Activated gamma-delta T cell (primary cell): ENCODE data around the gene ZNF385B.

ENCODE experiments used
- DNase-seq: peaks from one replicate; lab custom pipeline; 2025; lab: John Stamatoyannopoulos, UW

ZNF385B gene

GRCh38 chr2:179584760-179585159, 276.7 kb downstream of the ZNF385B start:
- no peak for DNase-seq

- DNase-seq: no peak
These were observed 279.8 kb downstream of the ZNF385B start for GRCh38 chr2:179581605-179582004.

GRCh38 chr2:179580378-179581146, 280.9 kb downstream of the ZNF385B start:
- DNase-seq: no peak

- no peak for DNase-seq
These were observed 281.6 kb downstream of the ZNF385B start for GRCh38 chr2:179579800-179580199.

- DNase-seq: no peak
These were observed 283.1 kb downstream of the ZNF385B start for GRCh38 chr2:179578171-179578916.

- no peak for DNase-seq
These were observed 287.3 kb downstream of the ZNF385B start for GRCh38 chr2:179574061-179574519.

GRCh38 chr2:179572544-179572943, 288.9 kb downstream of the ZNF385B start:
- DNase-seq: no peak

- no peak for DNase-seq
These were observed 289.7 kb downstream of the ZNF385B start for GRCh38 chr2:179571721-179572120.

GRCh38 chr2:179571252-179571651, 290.2 kb downstream of the ZNF385B start:
- no peak for DNase-seq

- DNase-seq: no peak
These were observed 291.6 kb downstream of the ZNF385B start for GRCh38 chr2:179569831-179570233.

- no peak for DNase-seq
These were observed 295.6 kb downstream of the ZNF385B start for GRCh38 chr2:179565807-179566206.

GRCh38 chr2:179562330-179562885, 299.0 kb downstream of the ZNF385B start:
- DNase-seq: no peak

- no peak for DNase-seq
These were observed 299.7 kb downstream of the ZNF385B start for GRCh38 chr2:179561702-179562101.

GRCh38 chr2:179560257-179560735, 301.1 kb downstream of the ZNF385B start:
- DNase-seq: no peak

- DNase-seq: no peak
These were observed 302.2 kb downstream of the ZNF385B start for GRCh38 chr2:179559108-179559806.

- no peak for DNase-seq
These were observed 303.1 kb downstream of the ZNF385B start for GRCh38 chr2:179558010-179558934.

- DNase-seq: no peak
These were observed 305.0 kb downstream of the ZNF385B start for GRCh38 chr2:179556425-179556824.

GRCh38 chr2:179555691-179556283, 305.6 kb downstream of the ZNF385B start:
- DNase-seq: no peak

GRCh38 chr2:179554639-179555386, 306.6 kb downstream of the ZNF385B start:
- no peak for DNase-seq

GRCh38 chr2:179553382-179553781, 308.0 kb downstream of the ZNF385B start:
- DNase-seq: no peak
